H9 (cell line): ENCODE measurements around the gene ETFRF1. TPM values are rescaled to one million over a fixed set of nuclear protein-coding genes. Genes with fewer than 3 reads are reported as not detected.

Experiments
- DNase-seq: peaks from one replicate; pipeline ENCODE4 v3.0.0-alpha.2; 2017
- H2AFZ ChIP-seq: one replicate; pipeline ENCODE4 v1.6.1; 2013; ENCODE audit warnings: mild to moderate bottlenecking, low read length, control low read depth, moderate library complexity
- H2AK5ac ChIP-seq: 2 replicates; pipeline ENCODE4 v1.6.1; 2013; ENCODE audit warnings: low read length, control low read depth, mixed read lengths; ENCODE audit not compliant: insufficient read length
- H2BK120ac ChIP-seq: one replicate; pipeline ENCODE4 v1.6.1; 2013; ENCODE audit warnings: low read depth, mild to moderate bottlenecking, low read length, control low read depth, inconsistent platforms; ENCODE audit not compliant: poor library complexity, severe bottlenecking
- H2BK12ac ChIP-seq: 2 replicates; pipeline ENCODE4 v1.6.1; 2013; ENCODE audit warnings: low read length, control low read depth, mixed read lengths, low read depth; ENCODE audit not compliant: insufficient read length
- H2BK15ac ChIP-seq: 2 replicates; pipeline ENCODE4 v1.6.1; 2013; ENCODE audit warnings: low read depth, low read length, control low read depth
- H2BK20ac ChIP-seq: one replicate; pipeline ENCODE4 v1.6.1; 2013; ENCODE audit warnings: low read depth, mild to moderate bottlenecking, low read length, control low read depth, inconsistent platforms; ENCODE audit not compliant: poor library complexity, severe bottlenecking
- H2BK5ac ChIP-seq: 2 replicates; pipeline ENCODE4 v1.6.1; 2013; ENCODE audit warnings: low read length, control low read depth, mixed read lengths; ENCODE audit not compliant: insufficient read length
- H3K14ac ChIP-seq: 2 replicates; pipeline ENCODE4 v1.6.1; 2013; ENCODE audit warnings: low read length, control low read depth; ENCODE audit not compliant: insufficient read depth
- H3K18ac ChIP-seq: 2 replicates; pipeline ENCODE4 v1.6.1; 2013; ENCODE audit warnings: low read depth, mild to moderate bottlenecking, mixed read lengths, low read length, control low read depth; ENCODE audit not compliant: insufficient read length
- H3K23ac ChIP-seq: 2 replicates; pipeline ENCODE4 v1.6.1; 2013; ENCODE audit warnings: low read length, control low read depth, mixed read lengths, low read depth; ENCODE audit not compliant: insufficient read length
- H3K23me2 ChIP-seq: 2 replicates; pipeline ENCODE4 v1.6.1; 2013; ENCODE audit warnings: low read depth, mild to moderate bottlenecking, mixed read lengths, low read length, control low read depth; ENCODE audit not compliant: insufficient read length, poor library complexity, severe bottlenecking
- H3K27ac ChIP-seq: 2 replicates; pipeline ENCODE4 v1.5.1; 2013; ENCODE audit warnings: low read length, control low read depth, mixed read lengths, low read depth; ENCODE audit not compliant: insufficient read length
- H3K27me3 ChIP-seq: 2 replicates; pipeline ENCODE4 v1.6.1; 2013; ENCODE audit warnings: low read length, control low read depth, inconsistent platforms; ENCODE audit not compliant: insufficient read depth
- H3K4ac ChIP-seq: 2 replicates; pipeline ENCODE4 v1.6.1; 2013; ENCODE audit warnings: low read depth, mild to moderate bottlenecking, control low read depth, inconsistent platforms, low read length, moderate library complexity
- H3K4me1 ChIP-seq: 2 replicates; pipeline ENCODE4 v1.6.1; 2013; ENCODE audit warnings: low read length, control low read depth, inconsistent platforms; ENCODE audit not compliant: insufficient read depth
- H3K4me2 ChIP-seq: 2 replicates; pipeline ENCODE4 v1.6.1; 2013; ENCODE audit warnings: low read length, control low read depth, mixed read lengths; ENCODE audit not compliant: insufficient read length, insufficient read depth
- H3K56ac ChIP-seq: 2 replicates; pipeline ENCODE4 v1.6.1; 2013; ENCODE audit warnings: low read depth, mild to moderate bottlenecking, mixed read lengths, low read length, control low read depth; ENCODE audit not compliant: insufficient read length
- H3K79me1 ChIP-seq: 2 replicates; pipeline ENCODE4 v1.6.1; 2013; ENCODE audit warnings: low read depth, mild to moderate bottlenecking, moderate library complexity, low read length, control low read depth, inconsistent platforms; ENCODE audit not compliant: insufficient read depth, poor library complexity, severe bottlenecking
- H3K79me2 ChIP-seq: 2 replicates; pipeline ENCODE4 v1.6.1; 2013; ENCODE audit warnings: low read length, control low read depth, inconsistent platforms; ENCODE audit not compliant: insufficient read depth
- H3K9ac ChIP-seq: 2 replicates; pipeline ENCODE4 v1.6.1; 2013; ENCODE audit warnings: low read length, control low read depth, mixed read lengths; ENCODE audit not compliant: insufficient read length; ENCODE audit errors: extremely low read depth
- H3K9me3 ChIP-seq: one replicate; pipeline ENCODE4 v1.6.1; 2013; ENCODE audit warnings: low read depth, low read length, inconsistent platforms; ENCODE audit not compliant: control insufficient read depth
- H3T11ph ChIP-seq: one replicate; pipeline ENCODE4 v1.6.1; 2013; ENCODE audit warnings: mild to moderate bottlenecking, low read length, control low read depth, inconsistent platforms
- H4K20me1 ChIP-seq: one replicate; pipeline ENCODE4 v1.6.1; 2013; ENCODE audit not compliant: control insufficient read depth, insufficient read length, insufficient read depth
- H4K5ac ChIP-seq: 2 replicates; pipeline ENCODE4 v1.6.1; 2013; ENCODE audit warnings: low read depth, mild to moderate bottlenecking, mixed read lengths, low read length, control low read depth; ENCODE audit not compliant: insufficient read length
- H4K8ac ChIP-seq: replicated peaks from 2 replicates; pipeline ENCODE4 v1.6.1; 2013; ENCODE audit warnings: low read length, control low read depth, mixed read lengths, low read depth; ENCODE audit not compliant: insufficient read length
- H4K91ac ChIP-seq: 2 replicates; pipeline ENCODE4 v1.6.1; 2013; ENCODE audit warnings: low read depth, mild to moderate bottlenecking, moderate library complexity, mixed read lengths, low read length, control low read depth; ENCODE audit not compliant: insufficient read length
- H3K27ac Mint-ChIP-seq, 3 experiments: 2 replicates in 2 of 3; 3 replicates in 1 of 3; pipeline ENCODE4 v1.8.0; 2020 to 2021; ENCODE audit warnings: mixed read lengths in 3 of 3, mild to moderate bottlenecking in 1 of 3, moderate library complexity in 1 of 3
- H3K27me3 Mint-ChIP-seq: 2 replicates; pipeline ENCODE4 v1.8.0; 2021; ENCODE audit warnings: low read depth, mild to moderate bottlenecking, moderate library complexity, mixed read lengths
- H3K36me3 Mint-ChIP-seq, 3 experiments: 2 replicates in 2 of 3; 3 replicates in 1 of 3; pipeline ENCODE4 v1.8.0; 2020 to 2021; ENCODE audit warnings: low read depth in 3 of 3, mixed read lengths in 3 of 3; ENCODE audit not compliant: insufficient read depth in 1 of 3
- H3K4me1 Mint-ChIP-seq, 2 experiments: 2 replicates each; pipeline ENCODE4 v1.8.0; 2020; ENCODE audit warnings: mixed read lengths in 2 of 2
- H3K4me3 Mint-ChIP-seq, 2 experiments: 2 replicates in 1 of 2; 3 replicates in 1 of 2; pipeline ENCODE4 v1.8.0; 2020 to 2021; ENCODE audit warnings: mild to moderate bottlenecking in 2 of 2, mixed read lengths in 2 of 2, moderate library complexity in 1 of 2
- H3K9me3 Mint-ChIP-seq, 2 experiments: 2 replicates in 1 of 2; 3 replicates in 1 of 2; pipeline ENCODE4 v1.8.0; 2020; ENCODE audit warnings: mild to moderate bottlenecking in 2 of 2, mixed read lengths in 2 of 2, moderate library complexity in 1 of 2
- WGBS: extraction: QIAGEN DNeasy Blood & Tissue Kit; methylation state at CpG from one replicate; pipeline ENCODE4 v1.1.7; 2013; ENCODE audit warnings: missing lambda C conversion rate, low lambda C conversion rate, mixed read lengths; ENCODE audit not compliant: insufficient read length; ENCODE audit errors: extremely low coverage; 5-methylcytosine and 5-hydroxymethylcytosine counted together
- total RNA-seq: library from RNA; stranded (reverse); gene quantifications from 2 replicates; pipeline ENCODE4 v1.2.1, GENCODE V29; 2021
- TF ChIP-seq, protein P1 (sequence below): fragments of 200-600 bp; sonication (generic); conservative IDR thresholded peaks from 3 replicates; pipeline ENCODE4 v1.8.0; 2021; ENCODE audit warnings: antibody characterized with exemption, mild to moderate bottlenecking

The ETFRF1 gene
- total RNA-seq, 1 experiment from 2014 or later = 7.6 TPM

DNA sequence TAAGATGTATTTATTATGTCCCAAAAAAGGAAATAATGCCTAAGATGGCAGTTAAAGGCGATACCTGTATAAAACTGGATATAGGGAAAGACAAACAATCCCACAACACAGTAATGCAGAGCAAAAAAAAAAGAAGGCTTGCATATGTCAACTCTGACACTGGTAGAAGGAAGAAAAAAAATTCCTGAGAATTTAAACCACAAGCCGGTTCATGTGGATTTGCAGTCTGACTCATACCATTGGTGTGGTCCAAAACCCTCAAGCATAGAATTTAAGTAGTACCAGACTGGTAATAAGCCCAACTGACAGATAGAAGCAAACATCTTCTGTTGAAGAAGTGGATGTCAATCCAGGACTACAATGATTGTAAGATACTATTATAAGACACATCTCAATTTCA, 7.3 kb upstream of the ETFRF1 start:
- Histone ChIP-seq H3K9ac (no peak overlapping the region), H4K91ac (no peak overlapping the region), H3K23me2 (no peaks in the 10 kb centered on the region), H3K18ac (no peak overlapping the region), H2AFZ (no peak overlapping the region), H2AK5ac (no peak overlapping the region), H2BK12ac (no peak overlapping the region), H4K20me1 (no peaks in the 10 kb centered on the region), H3K56ac (no peak overlapping the region), H2BK20ac (no peak overlapping the region), H4K5ac (no peak overlapping the region), H3K79me2 (no peaks in the 10 kb centered on the region), H3K27ac (no peak overlapping the region), H3K9me3 (no peaks in the 10 kb centered on the region), H3T11ph (no peak overlapping the region), H4K8ac (no peak overlapping the region), H3K27me3 (no peaks in the 10 kb centered on the region), H2BK120ac (no peak overlapping the region), H3K23ac (no peak overlapping the region), H2BK5ac (no peak overlapping the region), H3K79me1 (no peaks in the 10 kb centered on the region), H3K4me1 (no peaks in the 10 kb centered on the region), H2BK15ac (no peak overlapping the region), H3K4me2 (no peak overlapping the region), H3K14ac (no peak overlapping the region), H3K4ac (no peak overlapping the region)
- no peaks in the 10 kb centered on the region for H3K4me1 Mint-ChIP-seq
- H3K27ac Mint-ChIP-seq = no peak overlapping the region
- no CpG with 5 or more reads among the region's 2 CpGs for WGBS
- H3K4me3 Mint-ChIP-seq = no peak overlapping the region
- H3K9me3 Mint-ChIP-seq = no peaks in the 10 kb centered on the region
- H3K27me3 Mint-ChIP-seq = no peaks in the 10 kb centered on the region; the same call in 1 of the 2 replicates
- H3K36me3 Mint-ChIP-seq = no peaks in the 10 kb centered on the region
- TF ChIP-seq, protein P1, sequence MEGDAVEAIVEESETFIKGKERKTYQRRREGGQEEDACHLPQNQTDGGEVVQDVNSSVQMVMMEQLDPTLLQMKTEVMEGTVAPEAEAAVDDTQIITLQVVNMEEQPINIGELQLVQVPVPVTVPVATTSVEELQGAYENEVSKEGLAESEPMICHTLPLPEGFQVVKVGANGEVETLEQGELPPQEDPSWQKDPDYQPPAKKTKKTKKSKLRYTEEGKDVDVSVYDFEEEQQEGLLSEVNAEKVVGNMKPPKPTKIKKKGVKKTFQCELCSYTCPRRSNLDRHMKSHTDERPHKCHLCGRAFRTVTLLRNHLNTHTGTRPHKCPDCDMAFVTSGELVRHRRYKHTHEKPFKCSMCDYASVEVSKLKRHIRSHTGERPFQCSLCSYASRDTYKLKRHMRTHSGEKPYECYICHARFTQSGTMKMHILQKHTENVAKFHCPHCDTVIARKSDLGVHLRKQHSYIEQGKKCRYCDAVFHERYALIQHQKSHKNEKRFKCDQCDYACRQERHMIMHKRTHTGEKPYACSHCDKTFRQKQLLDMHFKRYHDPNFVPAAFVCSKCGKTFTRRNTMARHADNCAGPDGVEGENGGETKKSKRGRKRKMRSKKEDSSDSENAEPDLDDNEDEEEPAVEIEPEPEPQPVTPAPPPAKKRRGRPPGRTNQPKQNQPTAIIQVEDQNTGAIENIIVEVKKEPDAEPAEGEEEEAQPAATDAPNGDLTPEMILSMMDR = no peak
- DNase-seq = no peak
